Measurements from ENCODE around the gene BANF2.

BANF2 gene

GRCh38 chr20:17699931-17700351 lies at the start of gene BANF2:
TSS of gene BANF2 (plus strand) at chr20:17699966. CDS start at chr20:17725026, 25,060 bp downstream.
- no peak for DNase-seq (ENCODE audit: extremely low read depth, low read depth)
- no peak within 1 kb of the TSS for H3K4me3 ChIP-seq (replicated peaks; ENCODE audit: low read depth, low read length)
- no peak for TF ChIP-seq CTCF (IDR thresholded peaks at IDR 0.05; ENCODE audit: low read depth, low read length, missing control alignments)

- no peak overlapping the region for H3K4me3 ChIP-seq (replicated peaks; ENCODE audit: low read depth, low read length)
- no peak for DNase-seq (ENCODE audit: extremely low read depth, low read depth)
- no peak for TF ChIP-seq CTCF (IDR thresholded peaks at IDR 0.05; ENCODE audit: low read depth, low read length, missing control alignments)
These were observed 49.3 kb upstream of the BANF2 start for GRCh38 chr20:17650301-17651128.

GRCh38 chr20:17651129-17651759 lies 48.5 kb upstream of the BANF2 start:
- TF ChIP-seq CTCF (IDR thresholded peaks at IDR 0.05; ENCODE audit: low read depth, low read length, missing control alignments) = no peak
- no peak for DNase-seq (ENCODE audit: extremely low read depth, low read depth)
- no peak overlapping the region for H3K4me3 ChIP-seq (replicated peaks; ENCODE audit: low read depth, low read length)

- TF ChIP-seq CTCF (IDR thresholded peaks at IDR 0.05; ENCODE audit: low read depth, low read length, missing control alignments) = no peak
- DNase-seq (ENCODE audit: extremely low read depth, low read depth) = no peak
- no peak overlapping the region for H3K4me3 ChIP-seq (replicated peaks; ENCODE audit: low read depth, low read length)
These were observed 47.9 kb upstream of the BANF2 start for GRCh38 chr20:17651760-17652388.

- TF ChIP-seq CTCF (IDR thresholded peaks at IDR 0.05; ENCODE audit: low read depth, low read length, missing control alignments) = no peak
- no peak overlapping the region for H3K4me3 ChIP-seq (replicated peaks; ENCODE audit: low read depth, low read length)
- DNase-seq (ENCODE audit: extremely low read depth, low read depth) = no peak
These were observed 47.4 kb upstream of the BANF2 start for GRCh38 chr20:17652411-17652810.

GRCh38 chr20:17653835-17654648 lies 45.7 kb upstream of the BANF2 start:
- no peak for TF ChIP-seq CTCF (IDR thresholded peaks at IDR 0.05; ENCODE audit: low read depth, low read length, missing control alignments)
- DNase-seq (ENCODE audit: extremely low read depth, low read depth) = no peak
- no peak overlapping the region for H3K4me3 ChIP-seq (replicated peaks; ENCODE audit: low read depth, low read length)
